SK-N-MC (cell line): ENCODE data around the gene TMEM17.

Source experiments
- EZH2 ChIP-seq: fragments of 200-600 bp; sonication (generic); IDR thresholded peaks from one replicate; pipeline ENCODE4 v1.6.1; 2017; ENCODE audit warnings: antibody characterized with exemption
- POLR2AphosphoS5 ChIP-seq: IDR thresholded peaks from 2 replicates; pipeline ENCODE4 v1.6.1; 2012; ENCODE audit warnings: mild to moderate bottlenecking, low read depth, low read length, borderline replicate concordance

DNA sequence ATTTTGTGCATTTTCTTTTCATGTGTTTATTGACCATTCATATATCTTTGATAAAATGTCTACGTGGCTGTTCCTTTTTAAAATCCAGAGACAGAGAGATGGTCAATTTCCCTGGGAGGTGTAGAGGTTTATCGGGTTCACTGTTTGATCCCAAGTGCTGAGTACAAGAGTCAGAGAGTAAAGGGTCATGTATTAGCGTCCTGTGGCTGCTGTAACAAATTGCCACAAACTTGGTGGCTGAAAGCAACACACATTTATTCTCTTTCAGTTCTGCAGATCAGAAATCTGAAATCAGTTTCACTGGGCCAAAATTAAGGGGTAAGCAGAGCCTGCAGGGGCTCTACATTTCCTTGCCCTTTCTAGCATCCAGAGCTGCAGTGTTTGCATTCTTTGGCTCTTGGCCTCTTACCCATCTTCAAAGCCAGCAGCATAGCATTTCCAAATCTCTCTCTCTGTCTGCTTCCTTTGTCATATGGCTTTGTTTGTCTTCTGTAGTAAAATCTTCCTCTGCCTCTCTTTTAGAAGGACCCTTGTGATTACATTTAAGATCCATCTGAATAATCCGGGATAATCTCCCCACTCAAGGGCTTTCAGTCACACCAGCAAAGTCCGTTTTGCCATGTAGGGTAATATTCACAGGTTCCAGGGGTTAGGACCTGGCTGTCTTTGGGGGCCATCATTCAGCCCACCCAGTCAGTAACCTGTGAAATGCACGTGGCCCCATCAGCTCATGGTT, 49.9 kb downstream of the TMEM17 start:
- TF ChIP-seq POLR2AphosphoS5 = no peak
- no peak for TF ChIP-seq EZH2
